Fibroblast of lung (primary cell): ENCODE data around the gene SPA17. TPM values are rescaled to one million over a fixed set of nuclear protein-coding genes. Genes with fewer than 3 reads are reported as not detected.

Experiments used
- DNase-seq, 2 donors: peaks; one replicate each; pipeline versions ENCODE4 v3.0.0 to v3.0.0-alpha.2; 2010; ENCODE audit warnings: low read depth in 2 of 2
- H2AFZ ChIP-seq: 2 replicates; pipeline ENCODE4 v1.5.1; 2012; ENCODE audit warnings: low read length, control low read depth, inconsistent platforms
- H3K27ac ChIP-seq: 2 replicates; pipeline ENCODE4 v1.5.1; 2011; ENCODE audit warnings: low read length, control low read depth; ENCODE audit not compliant: insufficient read depth
- H3K27me3 ChIP-seq: 2 replicates; pipeline ENCODE4 v1.5.1; 2011; ENCODE audit warnings: mild to moderate bottlenecking, low read length; ENCODE audit not compliant: control insufficient read depth, insufficient read depth
- H3K36me3 ChIP-seq: 2 replicates; pipeline ENCODE4 v1.5.1; 2011; ENCODE audit warnings: low read length; ENCODE audit not compliant: control insufficient read depth, insufficient read depth
- H3K4me1 ChIP-seq: 2 replicates; pipeline ENCODE4 v1.5.1; 2011; ENCODE audit warnings: low read length; ENCODE audit not compliant: control insufficient read depth, insufficient read depth; ENCODE audit errors: extremely low read depth
- H3K4me2 ChIP-seq: 2 replicates; pipeline ENCODE4 v1.5.1; 2011; ENCODE audit warnings: low read length, control low read depth; ENCODE audit not compliant: insufficient read depth; ENCODE audit errors: extremely low read depth
- H3K4me3 ChIP-seq, 4 experiments: fragments of 200-600 bp in 1 of 4; sonication (generic) in 1 of 4; replicated peaks in 1 of 4; 2 replicates each; pipeline ENCODE4 v1.5.1; 2011 to 2016; ENCODE audit warnings: low read length in 4 of 4, low read depth in 3 of 4, mild to moderate bottlenecking in 3 of 4, control low read depth in 2 of 4, inconsistent platforms in 1 of 4, mixed read lengths in 1 of 4; ENCODE audit not compliant: insufficient read depth in 1 of 4; ENCODE audit errors: control extremely low read depth in 1 of 4
- H3K79me2 ChIP-seq: 2 replicates; pipeline ENCODE4 v1.5.1; 2012; ENCODE audit warnings: mild to moderate bottlenecking, low read length, inconsistent platforms; ENCODE audit not compliant: control insufficient read depth, insufficient read depth
- H3K9ac ChIP-seq: 2 replicates; pipeline ENCODE4 v1.5.1; 2011; ENCODE audit warnings: mild to moderate bottlenecking, low read length, control low read depth; ENCODE audit not compliant: insufficient read depth
- H3K9me3 ChIP-seq: 2 replicates; pipeline ENCODE4 v1.5.1; 2012; ENCODE audit warnings: low read depth, low read length; ENCODE audit not compliant: control insufficient read depth, insufficient read depth
- H4K20me1 ChIP-seq: 2 replicates; pipeline ENCODE4 v1.5.1; 2011; ENCODE audit warnings: low read length; ENCODE audit not compliant: control insufficient read depth, insufficient read depth; ENCODE audit errors: extremely low read depth
- EZH2 ChIP-seq: IDR thresholded peaks from 2 replicates; pipeline ENCODE4 v1.5.1; 2012; ENCODE audit warnings: low read length, control low read depth, mild to moderate bottlenecking; ENCODE audit errors: missing control alignments
- polyA plus RNA-seq, 2 donors: library from polyadenylated mRNA; depleted of rRNA in 1 of 2; stranded (reverse) in 1 of 2; unstranded in 1 of 2; fragments of >200 nt; gene quantifications; 2 replicates each; pipeline ENCODE4 v1.2.1, GENCODE V29; 2011 to 2012; ENCODE audit warnings: missing spikeins in 1 of 2
- total RNA-seq: library from RNA; depleted of rRNA; stranded (reverse); fragments of >200 nt; gene quantifications from 2 replicates; pipeline ENCODE4 v1.2.1, GENCODE V29; 2014
- TF ChIP-seq, protein P1 (sequence below), 2 donors: IDR thresholded peaks in 1 of 2; conservative IDR thresholded peaks in 1 of 2; 1 replicate in 1 of 2; 2 replicates in 1 of 2; pipeline ENCODE4 v1.5.1; 2011 to 2012; ENCODE audit warnings: low read length in 2 of 2, control low read depth in 1 of 2, inconsistent platforms in 1 of 2, low read depth in 1 of 2, mild to moderate bottlenecking in 1 of 2

The SPA17 gene
- total and polyA plus RNA-seq, 2 donors (not counting 1 experiment from before 2014, with no cell fraction given): 18.0 to 19.1 TPM

DNA sequence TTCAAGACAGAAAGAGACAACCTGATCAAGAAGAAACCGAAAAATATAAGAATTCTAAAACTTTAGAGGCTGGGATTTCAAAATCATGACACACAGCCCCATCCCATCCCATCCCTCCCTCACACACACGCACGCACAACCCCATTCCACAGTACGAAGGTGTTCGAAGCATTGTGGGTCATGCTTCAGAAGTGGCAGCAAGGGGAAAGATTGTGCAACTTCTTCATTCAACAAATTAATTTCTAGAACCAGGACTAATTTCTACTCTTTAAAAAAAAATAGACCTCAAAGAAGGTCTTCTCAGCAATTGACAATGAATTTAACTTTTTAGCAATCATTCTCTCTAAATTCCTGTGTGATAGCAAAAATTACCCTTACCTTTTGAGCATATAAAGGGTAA is 867 bp downstream of the SPA17 start:
- Histone ChIP-seq H3K9me3 (no peaks in the 10 kb centered on the region), H3K4me3 (peak overlapping the region; percentile 52 to 80 (median 73)), H3K4me2 (peak overlapping the region; percentile 80), H3K4me1 (peaks cover 3% of the 10 kb centered on the region), H3K79me2 (no peaks in the 10 kb centered on the region), H3K9ac (no peak overlapping the region), H2AFZ (no peak overlapping the region), H3K36me3 (no peaks in the 10 kb centered on the region), H3K27ac (peak overlapping the region; percentile 86), H3K27me3 (no peaks in the 10 kb centered on the region), H4K20me1 (no peaks in the 10 kb centered on the region)
- DNase-seq: no peak
- no peak for TF ChIP-seq EZH2
- TF ChIP-seq, protein P1, sequence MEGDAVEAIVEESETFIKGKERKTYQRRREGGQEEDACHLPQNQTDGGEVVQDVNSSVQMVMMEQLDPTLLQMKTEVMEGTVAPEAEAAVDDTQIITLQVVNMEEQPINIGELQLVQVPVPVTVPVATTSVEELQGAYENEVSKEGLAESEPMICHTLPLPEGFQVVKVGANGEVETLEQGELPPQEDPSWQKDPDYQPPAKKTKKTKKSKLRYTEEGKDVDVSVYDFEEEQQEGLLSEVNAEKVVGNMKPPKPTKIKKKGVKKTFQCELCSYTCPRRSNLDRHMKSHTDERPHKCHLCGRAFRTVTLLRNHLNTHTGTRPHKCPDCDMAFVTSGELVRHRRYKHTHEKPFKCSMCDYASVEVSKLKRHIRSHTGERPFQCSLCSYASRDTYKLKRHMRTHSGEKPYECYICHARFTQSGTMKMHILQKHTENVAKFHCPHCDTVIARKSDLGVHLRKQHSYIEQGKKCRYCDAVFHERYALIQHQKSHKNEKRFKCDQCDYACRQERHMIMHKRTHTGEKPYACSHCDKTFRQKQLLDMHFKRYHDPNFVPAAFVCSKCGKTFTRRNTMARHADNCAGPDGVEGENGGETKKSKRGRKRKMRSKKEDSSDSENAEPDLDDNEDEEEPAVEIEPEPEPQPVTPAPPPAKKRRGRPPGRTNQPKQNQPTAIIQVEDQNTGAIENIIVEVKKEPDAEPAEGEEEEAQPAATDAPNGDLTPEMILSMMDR (conservative IDR thresholded peaks at IDR 0.05 in 1 of 2, IDR thresholded peaks at IDR 0.05 in 1 of 2; ENCODE audit: low read depth in 1 of 2, low read length in 2 of 2): no peak

DNA sequence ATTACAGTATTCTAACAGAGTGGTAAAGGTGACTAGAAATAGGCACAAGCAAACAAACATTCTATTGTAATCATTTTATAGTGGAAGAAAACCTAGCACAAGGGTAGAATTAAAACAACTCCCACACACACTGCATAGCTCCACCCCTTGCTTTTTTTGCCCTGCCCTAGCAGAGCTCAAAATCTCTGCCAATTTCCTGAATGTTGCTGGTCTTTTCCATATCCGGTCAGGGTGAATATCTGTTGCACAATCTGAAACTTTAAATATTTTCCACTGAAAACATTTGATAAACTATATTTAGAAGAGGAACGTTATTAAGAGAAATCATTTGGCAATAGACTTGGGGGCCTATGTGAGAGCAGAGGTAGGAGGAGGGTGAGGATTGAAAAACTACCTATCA is 2.7 kb downstream of the SPA17 start:
- H3K36me3 ChIP-seq: no peaks in the 10 kb centered on the region
- H3K4me3 ChIP-seq: no peak overlapping the region
- H3K9ac ChIP-seq: no peak overlapping the region
- no peak overlapping the region for H3K27ac ChIP-seq
- peak overlapping the region; percentile 49 for H3K4me2 ChIP-seq
- no peaks in the 10 kb centered on the region for H3K79me2 ChIP-seq
- no peak for TF ChIP-seq EZH2
- TF ChIP-seq, protein P1 (conservative IDR thresholded peaks at IDR 0.05 in 1 of 2, IDR thresholded peaks at IDR 0.05 in 1 of 2; ENCODE audit: low read depth in 1 of 2, low read length in 2 of 2): no peak
- H4K20me1 ChIP-seq: no peaks in the 10 kb centered on the region
- H3K27me3 ChIP-seq: no peaks in the 10 kb centered on the region
- H3K9me3 ChIP-seq: no peaks in the 10 kb centered on the region
- peaks cover 3% of the 10 kb centered on the region for H3K4me1 ChIP-seq
- peak; percentile 39 to 75 for DNase-seq
- no peak overlapping the region for H2AFZ ChIP-seq

DNA sequence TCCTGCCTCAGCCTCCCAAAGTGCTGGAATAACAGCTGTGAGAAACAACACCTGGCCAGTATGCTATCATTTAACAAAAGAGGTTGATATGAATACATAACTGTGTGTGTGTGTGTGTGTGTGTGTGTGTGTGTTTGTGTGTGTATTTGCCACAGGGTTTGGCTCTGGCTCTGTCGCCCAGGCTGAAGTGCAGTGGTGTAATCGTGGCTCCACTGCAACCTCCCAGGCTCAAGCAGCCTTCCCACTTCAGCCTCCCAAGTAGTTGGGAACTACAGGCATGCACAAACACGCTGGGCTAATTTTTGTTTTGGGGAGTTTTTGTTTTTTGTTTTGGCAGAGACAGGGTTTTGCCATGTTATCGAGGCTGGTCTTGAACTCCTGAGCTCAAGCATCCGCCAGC is 4.7 kb downstream of the SPA17 start:
- Histone ChIP-seq H3K27me3 (no peaks in the 10 kb centered on the region), H3K79me2 (no peaks in the 10 kb centered on the region), H3K27ac (no peak overlapping the region), H2AFZ (no peak overlapping the region), H4K20me1 (no peaks in the 10 kb centered on the region), H3K4me3 (no peak overlapping the region), H3K9ac (no peak overlapping the region), H3K36me3 (no peaks in the 10 kb centered on the region), H3K4me2 (no peak overlapping the region), H3K9me3 (no peaks in the 10 kb centered on the region), H3K4me1 (peaks cover 3% of the 10 kb centered on the region)
- no peak for TF ChIP-seq EZH2
- TF ChIP-seq, protein P1 (conservative IDR thresholded peaks at IDR 0.05 in 1 of 2, IDR thresholded peaks at IDR 0.05 in 1 of 2; ENCODE audit: low read depth in 1 of 2, low read length in 2 of 2): no peak
- DNase-seq: no peak
